Omental fat pad (tissue), 4 donors: ENCODE data around the gene DEPP1. TPM values are rescaled to one million over a fixed set of nuclear protein-coding genes. Genes with fewer than 3 reads are reported as not detected.

Experiments
- ATAC-seq: fragments of 150-250 bp; one replicate; pipeline ENCODE4 v1.9.1; 2016; ENCODE audit warnings: mild to moderate bottlenecking, moderate library complexity; ENCODE audit not compliant: low FRiP score
- DNase-seq: peaks from one replicate; pipeline ENCODE4 v3.0.0-alpha.2; 2019; ENCODE audit warnings: low spot score
- total RNA-seq, 4 donors: library from RNA; depleted of rRNA; stranded (reverse); fragments of >200 nt; gene quantifications; one replicate each; pipeline ENCODE4 v1.1.0, GENCODE V29; 2016
- TF ChIP-seq, protein P1 (sequence below), 3 donors: fragments of 450-650 bp; IDR thresholded peaks; one replicate each; pipeline ENCODE4 v1.5.1; 2016 to 2017; ENCODE audit warnings: antibody characterized with exemption in 3 of 3, mild to moderate bottlenecking in 3 of 3, moderate library complexity in 2 of 3

DEPP1 gene
- total RNA-seq, 4 donors from 2014 or later, result 181 to 740 (median 276) TPM

DNA sequence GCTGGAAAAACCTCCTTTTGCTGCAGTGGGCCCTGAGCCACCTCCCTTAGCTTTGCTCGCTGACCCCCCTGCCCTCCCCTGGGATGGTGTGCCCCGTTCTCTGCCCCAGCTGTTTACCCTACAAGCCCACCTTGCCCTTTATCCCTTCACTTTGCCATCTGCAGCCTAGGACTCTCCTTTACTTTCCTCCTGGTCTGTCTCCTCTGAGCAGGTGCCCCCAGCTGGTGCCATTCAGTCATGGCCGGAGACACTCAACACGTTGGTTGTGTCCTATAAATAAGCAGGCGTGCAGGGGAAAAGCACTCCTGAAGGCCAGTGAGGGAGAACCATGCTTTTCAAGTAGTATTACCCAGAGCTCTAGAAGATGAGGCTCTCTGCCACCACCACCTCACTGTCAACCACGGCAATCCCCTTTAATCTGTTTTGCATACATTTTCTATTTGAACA lies 12.9 kb downstream of the DEPP1 start:
- ATAC-seq, result no peak
- TF ChIP-seq, protein P1, sequence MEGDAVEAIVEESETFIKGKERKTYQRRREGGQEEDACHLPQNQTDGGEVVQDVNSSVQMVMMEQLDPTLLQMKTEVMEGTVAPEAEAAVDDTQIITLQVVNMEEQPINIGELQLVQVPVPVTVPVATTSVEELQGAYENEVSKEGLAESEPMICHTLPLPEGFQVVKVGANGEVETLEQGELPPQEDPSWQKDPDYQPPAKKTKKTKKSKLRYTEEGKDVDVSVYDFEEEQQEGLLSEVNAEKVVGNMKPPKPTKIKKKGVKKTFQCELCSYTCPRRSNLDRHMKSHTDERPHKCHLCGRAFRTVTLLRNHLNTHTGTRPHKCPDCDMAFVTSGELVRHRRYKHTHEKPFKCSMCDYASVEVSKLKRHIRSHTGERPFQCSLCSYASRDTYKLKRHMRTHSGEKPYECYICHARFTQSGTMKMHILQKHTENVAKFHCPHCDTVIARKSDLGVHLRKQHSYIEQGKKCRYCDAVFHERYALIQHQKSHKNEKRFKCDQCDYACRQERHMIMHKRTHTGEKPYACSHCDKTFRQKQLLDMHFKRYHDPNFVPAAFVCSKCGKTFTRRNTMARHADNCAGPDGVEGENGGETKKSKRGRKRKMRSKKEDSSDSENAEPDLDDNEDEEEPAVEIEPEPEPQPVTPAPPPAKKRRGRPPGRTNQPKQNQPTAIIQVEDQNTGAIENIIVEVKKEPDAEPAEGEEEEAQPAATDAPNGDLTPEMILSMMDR (IDR thresholded peaks at IDR 0.05), result no peak
- DNase-seq, result peak; percentile 21

DNA sequence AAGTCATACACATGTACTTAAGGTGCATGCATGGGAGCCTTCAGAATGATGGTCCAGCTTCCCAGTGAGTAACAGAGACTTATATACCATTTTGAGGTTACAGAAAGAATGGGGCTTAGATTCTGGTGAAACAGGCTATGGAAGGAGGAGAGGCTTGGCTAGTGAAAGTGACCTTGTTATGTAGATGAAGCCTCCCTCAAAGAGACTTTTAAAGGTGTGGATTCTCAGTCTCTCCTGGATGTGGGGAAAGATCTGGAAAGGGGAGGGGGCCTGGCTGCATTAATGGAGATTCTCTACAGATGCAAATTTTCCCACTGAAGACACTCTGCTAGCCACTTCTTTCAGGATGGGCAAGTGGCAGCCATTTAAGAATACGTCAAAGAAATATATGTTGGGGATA lies 13.5 kb downstream of the DEPP1 start:
- TF ChIP-seq, protein P1 (IDR thresholded peaks at IDR 0.05), result no peak
- no peak for ATAC-seq
- DNase-seq, result no peak

DNA sequence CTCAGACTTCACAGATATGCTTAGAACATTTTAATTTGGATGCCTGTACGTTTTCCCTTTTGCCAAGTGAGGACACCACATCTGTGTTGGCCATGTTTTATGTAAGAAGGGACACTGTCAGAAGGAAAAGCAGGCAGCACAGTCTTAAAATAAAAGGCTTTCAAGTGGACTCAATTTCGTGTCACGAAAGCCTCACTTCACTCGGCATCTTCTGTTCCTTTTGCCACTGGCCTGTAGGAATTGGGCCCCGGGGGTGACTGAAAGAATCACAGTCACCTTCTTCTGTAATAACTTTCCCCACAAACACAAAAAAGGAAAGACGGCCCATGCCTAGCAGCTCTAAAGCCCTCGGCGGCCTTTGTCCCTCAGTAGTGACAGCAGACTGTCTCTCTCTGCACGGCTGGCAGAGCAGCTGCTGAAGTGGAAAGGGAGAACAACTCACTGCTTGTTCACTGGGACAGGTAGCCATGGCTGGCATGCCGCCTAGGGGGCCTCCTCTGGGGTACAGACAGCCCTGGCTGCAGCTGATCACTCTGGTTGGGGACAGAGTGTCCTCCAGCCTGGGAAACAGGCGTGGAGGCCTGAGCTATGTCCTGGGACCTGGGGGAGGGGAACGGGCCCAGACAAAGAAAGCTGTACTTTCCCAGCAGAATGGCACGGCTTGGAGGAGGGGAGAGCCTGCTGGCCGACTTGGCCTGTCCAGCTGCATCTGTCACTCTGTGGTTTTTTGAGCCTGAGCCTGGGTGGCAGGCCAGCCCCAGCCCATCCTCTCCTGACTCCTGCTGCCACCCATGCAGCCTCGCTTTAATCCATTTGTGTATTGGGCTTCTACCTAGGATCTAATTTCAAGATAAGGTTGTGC lies 14.6 kb downstream of the DEPP1 start:
- ATAC-seq, result no peak
- TF ChIP-seq, protein P1 (IDR thresholded peaks at IDR 0.05), result no peak

DNA sequence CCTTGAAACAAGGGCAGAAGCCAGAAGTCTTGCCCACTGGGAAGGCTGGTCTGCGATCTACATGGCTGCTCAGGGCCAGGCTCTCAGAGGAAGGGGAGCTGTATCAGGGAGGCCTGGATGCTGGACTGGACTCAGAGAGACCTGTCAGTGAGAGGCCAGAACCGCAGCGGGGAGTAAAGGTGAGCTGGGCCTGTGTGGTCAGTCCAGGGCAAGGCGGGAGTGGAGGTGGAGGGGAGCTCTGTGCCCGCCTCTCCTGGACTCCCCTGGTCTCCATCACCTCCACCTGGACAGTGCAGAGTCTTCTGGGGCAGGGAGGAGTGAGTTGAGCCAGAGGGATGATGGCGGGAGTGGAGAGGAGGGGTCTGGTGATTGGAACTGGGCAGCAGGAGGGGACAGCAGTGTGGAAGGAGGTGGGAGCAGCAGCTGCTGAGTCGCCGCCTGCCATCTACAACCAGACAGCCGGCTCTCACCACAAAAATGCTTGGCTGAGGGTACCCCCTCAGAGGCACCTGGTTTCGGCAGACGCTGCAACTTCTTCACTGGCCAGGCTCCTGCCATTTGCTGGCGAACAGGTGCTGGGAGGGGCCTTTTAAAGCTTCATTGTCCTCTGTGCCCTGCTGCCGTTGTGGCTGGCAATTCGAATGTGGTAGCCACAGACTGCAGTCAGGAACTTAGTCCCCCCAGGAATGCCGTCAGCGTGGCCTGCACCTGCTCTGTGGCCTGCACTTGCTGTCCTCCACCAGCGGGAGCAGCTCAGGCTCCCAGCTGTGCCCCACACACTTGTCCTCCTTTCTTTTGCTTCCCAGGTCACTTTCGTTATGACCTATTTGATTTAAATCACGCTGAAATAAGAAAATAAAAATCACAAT lies 15.5 kb downstream of the DEPP1 start:
- TF ChIP-seq, protein P1 (IDR thresholded peaks at IDR 0.05), result no peak
- no peak for ATAC-seq
- peak; percentile 14 for DNase-seq

More for the DNA sequence above, 14.6 kb downstream of the DEPP1 start:
- DNase-seq, result peak; percentile 22

DNA sequence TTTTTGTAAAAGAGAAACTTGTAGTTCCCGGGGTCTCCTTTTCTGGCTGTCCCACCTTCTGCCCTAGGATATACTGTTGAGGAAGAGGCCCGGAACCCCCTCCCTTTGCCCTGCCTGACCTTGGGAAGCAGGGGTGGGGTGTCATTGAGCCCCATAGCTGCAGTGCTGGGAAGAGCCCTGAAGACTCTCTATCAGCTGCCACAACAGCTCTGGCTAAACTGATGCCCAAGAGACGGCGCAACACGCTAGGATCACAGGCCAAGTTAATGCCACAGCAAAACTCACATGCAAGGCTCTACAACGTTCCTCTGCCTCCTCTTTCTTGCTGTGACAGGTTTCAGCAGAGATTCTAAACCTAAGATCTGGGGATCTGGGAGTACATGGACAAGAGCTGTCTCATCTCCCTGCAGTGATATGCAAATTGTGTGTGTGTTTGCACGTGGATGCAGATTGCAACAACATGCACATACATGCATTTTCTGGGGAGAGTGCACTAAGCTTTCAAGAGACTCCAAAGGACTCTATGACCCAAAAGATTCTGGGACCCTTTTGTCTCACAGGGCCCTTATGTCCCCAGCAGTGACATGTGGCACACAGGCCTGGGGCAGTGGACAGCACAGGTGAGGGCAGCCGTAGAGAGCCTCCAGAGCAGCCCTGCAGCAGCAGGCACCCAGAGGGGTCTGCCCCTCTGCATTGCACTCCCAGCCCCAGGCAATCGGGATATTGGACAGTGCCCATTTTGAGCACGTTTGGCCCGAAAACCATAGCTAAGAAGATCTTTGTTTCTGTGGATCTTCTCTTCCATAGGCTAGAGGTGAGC lies 16.5 kb downstream of the DEPP1 start:
- ATAC-seq (no peak), DNase-seq (peak; percentile 16)
- TF ChIP-seq, protein P1 (IDR thresholded peaks at IDR 0.05), result no peak

DNA sequence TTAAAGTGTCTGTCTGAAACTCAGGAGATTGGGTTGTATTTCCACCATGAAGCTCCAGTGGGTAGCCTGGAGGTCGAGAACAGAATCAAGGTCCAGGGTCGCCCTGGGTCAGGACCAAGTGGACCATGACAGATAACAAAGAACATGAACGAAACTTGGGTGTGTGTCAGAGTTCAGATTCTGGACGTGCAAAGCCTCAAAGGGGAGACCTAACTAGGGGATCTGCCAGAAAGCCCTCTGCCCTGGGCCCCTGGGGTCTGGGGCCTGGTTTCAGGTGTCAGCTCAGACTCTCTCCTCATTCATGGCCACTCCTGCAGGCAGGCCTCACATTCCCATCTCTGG lies 17.4 kb downstream of the DEPP1 start:
- no peak for ATAC-seq
- TF ChIP-seq, protein P1 (IDR thresholded peaks at IDR 0.05), result no peak
- peak; percentile 15 for DNase-seq
